Hypothalamus (tissue), 51 donors: ENCODE data around the gene TPRX2.
A peak's percentile ranks its signal among the peaks of the same experiment; 100 is the strongest.
"Not testable (repeated sequence)": the region's sequence is repeated elsewhere in the genome, so short reads cannot be mapped to it uniquely, and the experiment has no call there.

Experiments used
- DNase-seq, 51 donors: peaks; one replicate each; lab custom pipeline; 2025; lab: John Stamatoyannopoulos, UW

Gene TPRX2

GRCh38 chr19:47858646-47859285 is at the start of gene TPRX2:
Gene TPRX2 (plus strand): TSS chr19:47859235. CDS start chr19:47859247, 12 bp downstream.
- DNase-seq = not testable (repeated sequence)

DNA sequence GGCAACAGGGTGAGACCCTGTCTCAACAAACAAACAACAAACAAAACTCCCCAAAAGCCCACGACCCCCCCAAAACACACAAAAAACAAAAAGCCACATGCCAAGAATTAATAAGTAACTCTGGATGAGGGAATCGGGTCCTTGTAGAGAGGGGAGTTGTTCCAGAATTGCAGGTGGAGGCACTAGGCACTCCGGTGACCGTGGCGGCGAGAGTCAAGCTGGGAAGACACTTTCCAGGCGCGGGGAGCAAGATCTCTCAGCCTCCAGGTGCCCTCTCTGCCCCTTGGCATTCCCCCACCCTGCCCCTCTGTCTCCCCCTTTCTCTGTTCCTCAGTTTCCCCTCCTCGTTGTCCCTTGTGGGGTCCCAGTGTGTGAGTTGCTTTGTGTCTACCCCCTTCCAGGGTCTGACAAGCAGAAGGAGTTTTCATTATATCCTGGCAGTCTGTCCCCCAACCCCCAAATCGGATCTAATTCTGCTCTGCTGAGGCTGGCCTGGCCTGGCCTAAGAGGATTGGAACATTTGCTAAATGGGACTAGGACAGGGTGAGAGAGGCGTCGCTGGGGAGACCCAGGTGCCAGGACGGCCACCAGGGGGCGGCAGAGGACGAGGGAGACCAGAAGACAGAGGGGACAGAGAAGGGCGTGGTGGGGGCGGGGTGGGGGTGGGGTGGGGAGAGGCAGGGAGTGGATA is 45.6 kb upstream of the TPRX2 start:
- peak in 37 of 51 donors; percentile 1 to 60 (median 18) for DNase-seq

- no peak for DNase-seq
These were observed 45.1 kb upstream of the TPRX2 start for GRCh38 chr19:47813995-47814328.

DNA sequence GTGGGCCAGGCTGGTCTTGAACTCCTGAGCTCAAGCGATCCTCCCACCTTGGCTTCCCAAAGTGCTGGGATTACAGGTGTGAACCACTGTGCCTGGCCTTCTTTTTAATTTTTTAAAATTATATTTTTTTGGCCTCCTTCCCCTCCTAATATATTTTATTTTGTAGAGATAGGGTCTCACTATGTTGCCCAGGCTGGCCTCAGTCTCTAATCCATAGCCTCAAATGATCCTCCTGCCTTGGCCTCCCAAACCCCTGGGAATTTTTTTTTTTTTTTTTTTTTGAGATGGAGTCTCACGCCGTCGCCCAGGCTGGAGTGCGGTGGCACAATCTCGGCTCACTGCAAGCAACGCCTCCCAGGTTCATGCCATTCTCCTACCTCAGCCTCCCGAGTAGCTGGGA is 42.8 kb upstream of the TPRX2 start:
- not testable (repeated sequence) for DNase-seq

GRCh38 chr19:47818221-47818620 is 40.8 kb upstream of the TPRX2 start:
- DNase-seq = not testable (repeated sequence)

- DNase-seq = no peak
These were observed 39.2 kb upstream of the TPRX2 start for GRCh38 chr19:47819858-47820257.

GRCh38 chr19:47820410-47820809 is 38.6 kb upstream of the TPRX2 start:
- no peak for DNase-seq

DNA sequence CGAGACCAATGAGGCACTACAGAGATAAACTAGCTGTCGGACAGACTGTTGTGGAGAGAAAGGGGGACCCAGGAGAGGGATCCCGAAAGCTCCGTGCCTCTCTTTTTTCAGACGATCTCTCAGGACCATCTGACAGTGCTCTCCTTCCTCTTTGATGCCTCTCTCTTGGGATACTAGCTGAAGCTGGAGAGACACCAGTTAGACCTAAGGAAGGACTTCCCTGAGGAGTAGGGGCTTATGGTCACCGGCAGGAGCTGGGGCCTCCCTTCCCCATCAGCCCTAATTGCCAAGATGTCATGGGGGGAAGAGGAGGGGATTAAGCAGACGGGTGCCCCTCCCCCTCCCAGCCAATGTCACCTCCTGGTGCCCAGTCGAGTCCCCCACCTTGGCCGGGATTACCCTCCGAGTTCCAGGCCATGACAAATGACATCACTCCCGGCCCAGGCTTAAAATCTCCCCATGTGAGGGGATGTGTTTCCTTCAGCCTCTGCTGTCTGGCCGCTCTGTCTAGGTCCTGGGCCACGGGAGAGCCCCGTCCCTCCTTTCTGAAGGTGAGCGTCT is 37.5 kb upstream of the TPRX2 start, which contains the start of gene CRX:
Gene CRX, plus strand, starts transcription at position 478 of the 561 bp plus-strand sequence. CDS start 12,507 bp downstream, outside the sequence.
- DNase-seq = no peak

DNA sequence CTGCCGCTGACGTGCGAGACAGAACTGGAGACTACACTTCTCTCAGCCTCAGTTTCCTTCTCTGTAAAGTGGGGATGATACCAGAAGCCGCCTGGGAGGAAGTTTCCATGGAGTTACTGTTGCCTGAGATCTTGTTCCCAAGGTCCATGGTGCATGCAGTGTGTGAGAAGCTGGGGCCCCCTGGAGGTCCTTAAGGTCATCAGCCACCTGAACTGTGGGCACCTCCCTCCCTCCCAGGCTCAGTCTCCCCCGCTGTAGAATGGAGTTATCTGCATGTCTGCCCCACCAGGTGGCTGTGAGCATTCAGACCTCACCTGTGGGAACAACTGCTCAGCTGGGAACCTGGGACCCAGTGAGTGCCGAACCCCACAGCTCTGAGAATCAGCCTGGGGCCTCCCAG is 34.6 kb upstream of the TPRX2 start:
- DNase-seq = no peak

DNA sequence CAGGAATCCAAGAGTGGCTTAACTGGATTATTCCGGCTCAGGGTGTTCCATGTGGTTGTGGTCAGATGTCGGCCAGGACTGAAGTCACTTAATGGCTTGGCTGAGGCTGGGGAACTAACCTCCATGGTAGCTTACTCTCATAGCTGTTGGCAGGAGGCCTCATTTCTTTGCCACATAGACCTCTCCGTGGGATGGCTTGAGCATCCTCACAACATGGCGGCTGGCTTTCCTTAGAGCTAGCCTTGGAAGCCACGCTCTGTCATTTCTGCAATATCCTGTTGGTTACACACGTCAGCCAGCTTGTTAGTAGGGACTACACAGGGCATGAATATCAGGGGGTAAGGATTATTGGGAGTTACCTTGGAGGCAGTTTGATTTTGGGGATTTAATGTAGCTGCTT is 32.2 kb upstream of the TPRX2 start:
- DNase-seq = no peak

DNA sequence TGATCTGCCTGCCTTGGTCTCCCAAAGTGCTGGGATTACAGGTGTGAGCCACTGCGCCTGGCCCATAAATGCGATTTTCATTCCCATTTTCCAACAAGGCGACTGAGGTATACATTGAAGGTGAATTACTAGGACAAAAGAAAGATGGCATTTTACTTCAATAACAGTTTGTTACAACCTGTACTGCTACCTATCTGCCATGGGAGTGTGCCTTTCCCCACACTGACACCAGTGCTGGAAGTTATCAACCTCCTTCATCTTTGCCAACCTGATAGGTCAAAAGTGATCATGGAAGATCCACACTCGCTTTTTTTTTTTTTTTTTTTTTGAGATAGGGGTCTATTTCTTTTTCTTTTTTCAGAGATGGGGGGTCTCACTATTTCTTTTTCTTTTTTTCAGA is 26.3 kb upstream of the TPRX2 start:
- DNase-seq = no peak

- DNase-seq = no peak
These were observed 23.0 kb upstream of the TPRX2 start for GRCh38 chr19:47836038-47836437.

DNA sequence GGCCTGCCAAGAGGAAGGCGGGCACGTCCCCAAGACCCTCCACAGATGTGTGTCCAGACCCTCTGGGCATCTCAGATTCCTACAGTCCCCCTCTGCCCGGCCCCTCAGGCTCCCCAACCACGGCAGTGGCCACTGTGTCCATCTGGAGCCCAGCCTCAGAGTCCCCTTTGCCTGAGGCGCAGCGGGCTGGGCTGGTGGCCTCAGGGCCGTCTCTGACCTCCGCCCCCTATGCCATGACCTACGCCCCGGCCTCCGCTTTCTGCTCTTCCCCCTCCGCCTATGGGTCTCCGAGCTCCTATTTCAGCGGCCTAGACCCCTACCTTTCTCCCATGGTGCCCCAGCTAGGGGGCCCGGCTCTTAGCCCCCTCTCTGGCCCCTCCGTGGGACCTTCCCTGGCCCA is 19.6 kb upstream of the TPRX2 start:
- DNase-seq = no peak

- DNase-seq = no peak
These were observed 19.1 kb upstream of the TPRX2 start for GRCh38 chr19:47839913-47840312.

- no peak for DNase-seq
These were observed 16.1 kb upstream of the TPRX2 start for GRCh38 chr19:47842941-47843340.

GRCh38 chr19:47848425-47848822 is 10.6 kb upstream of the TPRX2 start:
- no peak for DNase-seq

DNA sequence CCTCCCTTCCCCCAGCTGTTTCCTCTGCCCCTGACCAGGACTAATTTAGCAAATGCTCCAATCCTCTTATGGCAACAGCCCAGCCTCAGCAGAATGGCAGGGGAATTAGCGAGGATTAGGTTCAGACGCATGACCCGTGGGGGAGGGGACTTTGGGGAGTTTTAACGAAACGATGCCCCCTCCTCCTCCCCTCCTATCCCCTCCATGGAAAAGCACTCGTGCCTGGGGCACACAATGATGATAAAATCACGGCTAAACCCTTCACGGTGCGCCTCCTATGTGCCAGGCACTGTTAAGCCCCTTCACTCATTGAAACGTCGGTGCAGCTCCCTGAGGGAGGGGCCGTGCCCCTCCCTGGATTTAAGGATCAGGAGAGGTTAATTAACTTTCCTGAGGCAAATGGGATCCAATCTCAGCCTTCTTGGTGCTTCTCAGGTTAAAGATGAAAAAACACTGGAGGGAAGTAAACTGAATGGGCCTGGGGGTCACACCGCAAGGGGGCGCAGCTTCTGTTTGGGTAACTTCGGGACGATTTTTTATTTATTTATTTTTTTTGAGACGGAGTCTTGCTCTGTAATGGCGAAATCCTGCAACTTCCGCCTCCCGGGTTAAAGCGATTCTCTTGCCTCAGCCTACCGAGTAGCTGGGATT is 10.1 kb upstream of the TPRX2 start:
- DNase-seq = no peak

DNA sequence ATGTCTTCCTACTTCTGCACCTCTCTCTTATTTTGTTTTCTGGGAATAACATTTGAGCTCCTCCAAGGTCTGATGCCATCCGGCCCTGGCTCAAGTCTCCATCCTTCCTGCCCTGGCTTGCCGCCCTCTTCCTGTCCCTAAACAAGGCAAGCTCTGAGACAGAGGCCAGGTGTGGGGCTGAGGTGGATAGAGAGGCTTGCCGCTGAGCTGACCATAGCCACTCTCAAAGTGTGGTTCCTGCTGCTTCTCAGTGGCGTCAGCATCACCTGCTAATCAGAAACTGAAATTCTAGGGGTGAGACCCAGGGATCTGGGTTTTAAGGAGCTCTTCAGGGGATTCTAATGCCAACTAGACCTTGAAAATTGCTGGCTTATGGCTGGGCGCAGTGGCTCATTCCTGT is 6.0 kb upstream of the TPRX2 start:
- DNase-seq = no peak

DNA sequence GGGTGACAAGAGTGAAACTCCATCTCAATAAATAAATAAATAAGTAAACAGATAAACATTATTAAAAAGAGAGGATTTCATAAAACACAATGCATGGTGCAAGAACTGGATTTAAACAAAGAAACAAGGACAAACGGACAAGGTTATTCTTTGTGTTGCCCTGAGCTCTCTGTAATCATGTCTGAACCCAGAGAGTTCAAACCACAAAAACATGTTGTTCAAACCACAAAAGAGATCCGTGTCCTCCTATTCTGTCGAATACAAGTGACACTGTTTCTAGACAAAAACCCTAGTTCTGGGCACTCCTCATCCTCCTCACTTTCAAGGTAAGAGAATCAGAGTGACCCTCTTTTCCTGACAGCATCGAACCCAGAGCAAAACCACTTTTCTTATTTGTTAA is 4.6 kb upstream of the TPRX2 start:
- no peak for DNase-seq

GRCh38 chr19:47858231-47858630 is 804 bp upstream of the TPRX2 start:
- not testable (repeated sequence) for DNase-seq

DNA sequence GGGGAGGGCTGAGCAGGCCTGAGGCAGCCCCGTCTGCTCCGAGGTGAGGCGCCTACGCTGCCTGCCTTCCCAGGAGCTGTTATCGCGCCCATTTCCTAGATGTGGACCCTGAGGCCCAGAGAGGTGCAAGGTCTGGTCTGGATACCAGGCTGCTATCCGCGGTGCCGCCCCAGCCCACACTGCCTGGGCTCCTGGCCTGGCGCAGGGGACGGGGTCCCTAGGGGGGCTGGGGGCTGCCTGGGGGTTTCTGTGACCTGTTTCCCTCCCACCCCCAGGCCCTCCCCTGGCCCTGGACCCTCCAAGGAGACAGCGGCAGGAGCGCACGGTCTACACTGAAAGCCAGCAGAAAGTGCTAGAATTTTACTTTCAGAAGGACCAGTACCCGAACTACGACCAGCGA is 803 bp downstream of the TPRX2 start:
- DNase-seq = not testable (repeated sequence)
